ENCODE measurements around the gene TMEM252.

The TMEM252 gene

GRCh38 chr9:68540712-68541535 lies at the start of gene TMEM252:
Gene TMEM252 (minus strand): TSS chr9:68540883. CDS start chr9:68540814, 69 bp downstream.
- no peak for DNase-seq (ENCODE audit: low spot score)

GRCh38 chr9:68585034-68585761 lies 44.5 kb upstream of the TMEM252 start:
- DNase-seq (ENCODE audit: low spot score), result peak; percentile 6

GRCh38 chr9:68584189-68585033 lies 43.7 kb upstream of the TMEM252 start:
- DNase-seq (ENCODE audit: low spot score), result peak; percentile 92

GRCh38 chr9:68581696-68582095 lies 41.0 kb upstream of the TMEM252 start:
- DNase-seq (ENCODE audit: low spot score), result no peak

GRCh38 chr9:68577774-68578591 lies 37.3 kb upstream of the TMEM252 start:
- DNase-seq (ENCODE audit: low spot score), result no peak

- no peak for DNase-seq (ENCODE audit: low spot score)
These were observed 35.1 kb upstream of the TMEM252 start for GRCh38 chr9:68575817-68576216.

- peak; percentile 20 for DNase-seq (ENCODE audit: low spot score)
These were observed 33.5 kb upstream of the TMEM252 start for GRCh38 chr9:68574150-68574549.

- no peak for DNase-seq (ENCODE audit: low spot score)
These were observed 26.9 kb upstream of the TMEM252 start for GRCh38 chr9:68567565-68567964.

- DNase-seq (ENCODE audit: low spot score), result no peak
These were observed 21.8 kb upstream of the TMEM252 start for GRCh38 chr9:68562461-68562860.

- DNase-seq (ENCODE audit: low spot score), result peak; percentile 40
These were observed 19.6 kb upstream of the TMEM252 start for GRCh38 chr9:68560071-68560844.

GRCh38 chr9:68558545-68558944 lies 17.9 kb upstream of the TMEM252 start:
- no peak for DNase-seq (ENCODE audit: low spot score)

- no peak for DNase-seq (ENCODE audit: low spot score)
These were observed 14.9 kb upstream of the TMEM252 start for GRCh38 chr9:68555437-68556150.

GRCh38 chr9:68552700-68553476 lies 12.2 kb upstream of the TMEM252 start:
- DNase-seq (ENCODE audit: low spot score), result no peak

GRCh38 chr9:68551191-68551590 lies 10.5 kb upstream of the TMEM252 start:
- no peak for DNase-seq (ENCODE audit: low spot score)

GRCh38 chr9:68548241-68548640 lies 7.6 kb upstream of the TMEM252 start:
- no peak for DNase-seq (ENCODE audit: low spot score)

- DNase-seq (ENCODE audit: low spot score), result no peak
These were observed 6.7 kb upstream of the TMEM252 start for GRCh38 chr9:68547417-68547816.

GRCh38 chr9:68546596-68547390 lies 6.1 kb upstream of the TMEM252 start:
- DNase-seq (ENCODE audit: low spot score), result no peak

- DNase-seq (ENCODE audit: low spot score), result no peak
These were observed 4.5 kb upstream of the TMEM252 start for GRCh38 chr9:68545033-68545705.
